Measurements from ENCODE around the gene PHYKPL. TPM values are rescaled to one million over a fixed set of nuclear protein-coding genes. Genes with fewer than 3 reads are reported as not detected.

PHYKPL gene
- total and polyA plus RNA-seq, 12 donors, result 15.0 to 125 (median 62.4) TPM

DNA sequence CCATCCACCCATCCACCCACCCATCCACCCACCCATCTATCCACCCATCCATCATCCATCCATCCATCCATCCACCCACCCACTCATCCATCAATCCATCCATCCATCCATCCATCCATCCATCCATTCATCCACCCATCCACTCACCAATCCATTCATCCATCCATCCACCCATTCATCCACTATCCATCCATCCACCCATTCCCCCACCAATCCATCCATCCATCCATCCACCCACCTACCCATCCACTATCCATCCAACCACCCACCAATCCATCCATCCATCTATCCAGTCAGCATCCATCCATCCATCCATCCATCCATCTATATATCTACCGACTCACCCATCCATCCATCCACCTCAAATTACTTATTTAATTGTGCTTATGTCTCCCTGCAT, 36.9 kb upstream of the PHYKPL start:
- intact Hi-C loops (cut with DNase I), result no loop called here
- H3K27me3 ChIP-seq, result no peaks in the 10 kb centered on the region
- H3K27ac ChIP-seq, result no peak overlapping the region
- 80 to 94% (median 90%) methylated on average over 1 of the region's 1 CpG for WGBS, 4 donors
- H3K4me1 ChIP-seq (replicated peaks in 1 of 2), result no peaks in the 10 kb centered on the region
- no peaks in the 10 kb centered on the region for H3K9me3 ChIP-seq (replicated peaks in 1 of 3)
- no peak for DNase-seq
- no peaks in the 10 kb centered on the region for H3K36me3 ChIP-seq (replicated peaks in 1 of 2)
- TF ChIP-seq, protein P1, sequence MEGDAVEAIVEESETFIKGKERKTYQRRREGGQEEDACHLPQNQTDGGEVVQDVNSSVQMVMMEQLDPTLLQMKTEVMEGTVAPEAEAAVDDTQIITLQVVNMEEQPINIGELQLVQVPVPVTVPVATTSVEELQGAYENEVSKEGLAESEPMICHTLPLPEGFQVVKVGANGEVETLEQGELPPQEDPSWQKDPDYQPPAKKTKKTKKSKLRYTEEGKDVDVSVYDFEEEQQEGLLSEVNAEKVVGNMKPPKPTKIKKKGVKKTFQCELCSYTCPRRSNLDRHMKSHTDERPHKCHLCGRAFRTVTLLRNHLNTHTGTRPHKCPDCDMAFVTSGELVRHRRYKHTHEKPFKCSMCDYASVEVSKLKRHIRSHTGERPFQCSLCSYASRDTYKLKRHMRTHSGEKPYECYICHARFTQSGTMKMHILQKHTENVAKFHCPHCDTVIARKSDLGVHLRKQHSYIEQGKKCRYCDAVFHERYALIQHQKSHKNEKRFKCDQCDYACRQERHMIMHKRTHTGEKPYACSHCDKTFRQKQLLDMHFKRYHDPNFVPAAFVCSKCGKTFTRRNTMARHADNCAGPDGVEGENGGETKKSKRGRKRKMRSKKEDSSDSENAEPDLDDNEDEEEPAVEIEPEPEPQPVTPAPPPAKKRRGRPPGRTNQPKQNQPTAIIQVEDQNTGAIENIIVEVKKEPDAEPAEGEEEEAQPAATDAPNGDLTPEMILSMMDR (IDR thresholded peaks at IDR 0.05), result no peak
- no peak for TF ChIP-seq POLR2A (IDR thresholded peaks at IDR 0.05)
- H3K4me3 ChIP-seq, result no peak overlapping the region

GRCh38 chr5:178267876-178268275, 35.3 kb upstream of the PHYKPL start:
- Histone ChIP-seq H3K4me3 (no peak overlapping the region), H3K27ac (no peak overlapping the region), H3K36me3 (replicated peaks in 1 of 2) (no peaks in the 10 kb centered on the region), H3K9me3 (replicated peaks in 1 of 3) (no peaks in the 10 kb centered on the region), H3K4me1 (replicated peaks in 1 of 2) (no peaks in the 10 kb centered on the region), H3K27me3 (no peaks in the 10 kb centered on the region)
- intact Hi-C loops (cut with DNase I), result no loop called here
- no peak for DNase-seq
- TF ChIP-seq POLR2A (IDR thresholded peaks at IDR 0.05), result no peak
- TF ChIP-seq, protein P1 (IDR thresholded peaks at IDR 0.05), result no peak
- WGBS, 4 donors, result 81 to 92% (median 86%) methylated on average over 8 to 10 of the region's 10 CpGs

DNA sequence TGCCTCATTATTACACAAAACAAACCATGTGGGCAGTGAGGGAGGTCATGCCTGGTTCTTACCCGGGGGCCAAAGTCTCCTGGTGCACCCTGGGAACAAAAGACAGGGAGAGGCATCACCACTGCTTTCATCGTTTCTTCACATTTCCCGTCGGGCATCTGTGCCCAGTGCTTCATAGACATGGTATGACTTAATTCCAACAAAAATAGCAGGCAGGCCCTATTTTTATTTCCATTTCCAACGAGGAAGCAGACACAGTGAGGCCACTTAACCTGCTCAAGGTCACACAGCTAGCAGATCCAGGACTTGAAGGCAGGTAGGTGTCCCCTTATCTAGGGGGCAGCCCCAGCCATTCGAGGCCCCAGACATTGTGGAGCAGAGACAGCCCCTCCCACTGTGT, 34.6 kb upstream of the PHYKPL start:
- no peak for DNase-seq
- Histone ChIP-seq H3K4me1 (replicated peaks in 1 of 2) (no peaks in the 10 kb centered on the region), H3K27me3 (no peaks in the 10 kb centered on the region), H3K27ac (no peak overlapping the region), H3K36me3 (replicated peaks in 1 of 2) (no peaks in the 10 kb centered on the region), H3K9me3 (replicated peaks in 1 of 3) (no peaks in the 10 kb centered on the region), H3K4me3 (no peak overlapping the region)
- 56 to 75% (median 61%) methylated on average over 6 of the region's 6 CpGs for WGBS, 4 donors
- TF ChIP-seq POLR2A (IDR thresholded peaks at IDR 0.05), result no peak
- TF ChIP-seq, protein P1 (IDR thresholded peaks at IDR 0.05), result no peak
- intact Hi-C loops (cut with DNase I), result no loop called here

- intact Hi-C loops (cut with DNase I), result no loop called here
- DNase-seq, result no peak
- TF ChIP-seq POLR2A (IDR thresholded peaks at IDR 0.05), result no peak
- TF ChIP-seq, protein P1 (IDR thresholded peaks at IDR 0.05), result no peak
- H3K9me3 ChIP-seq (replicated peaks in 1 of 3), result no peaks in the 10 kb centered on the region
- H3K4me3 ChIP-seq, result no peak overlapping the region
- 90 to 97% (median 93%) methylated on average over 10 of the region's 10 CpGs for WGBS, 4 donors
- H3K36me3 ChIP-seq (replicated peaks in 1 of 2), result no peaks in the 10 kb centered on the region
- H3K4me1 ChIP-seq (replicated peaks in 1 of 2), result no peaks in the 10 kb centered on the region
- H3K27ac ChIP-seq, result no peak overlapping the region
- no peaks in the 10 kb centered on the region for H3K27me3 ChIP-seq
Measured at GRCh38 chr5:178266581-178266980, 34.0 kb upstream of the PHYKPL start.

Measured in adrenal gland (tissue), 12 donors.